ENCODE data around the gene C4orf50. TPM values are rescaled to one million over a fixed set of nuclear protein-coding genes. Genes with fewer than 3 reads are reported as not detected.
A peak's percentile ranks its signal among the peaks of the same experiment; 100 is the strongest.

Gene C4orf50
- total and polyA plus RNA-seq, 8 donors, result under 0.01 to 0.23 (median 0.07) TPM

- no peaks in the 10 kb centered on the region for H3K4me1 ChIP-seq
Measured at GRCh38 chr4:5897674-5898073, 120.6 kb downstream of the C4orf50 start.

GRCh38 chr4:5895287-5895686 lies 122.9 kb downstream of the C4orf50 start:
- Histone ChIP-seq H3K27ac (no peak overlapping the region), H3K27me3 (peaks cover under 1 to 20% (median 4%) of the 10 kb centered on the region in 4 donors), H3K36me3 (no peaks in the 10 kb centered on the region), H3K4me3 (no peak overlapping the region), H3K9me3 (no peaks in the 10 kb centered on the region), H3K4me1 (no peaks in the 10 kb centered on the region)
- 42 to 66% methylated on average over 4 of the region's 4 CpGs for WGBS, 2 donors
- FAIRE-seq (no peak), DNase-seq (no peak), ATAC-seq (no peak)
- no peak for TF ChIP-seq CTCF (IDR thresholded peaks at IDR 0.05)
- intact Hi-C loops (cut with DNase I), result no loop called here

More at GRCh38 chr4:5897674-5898073, 120.6 kb downstream of the C4orf50 start:
- intact Hi-C loops (cut with DNase I), result no loop called here
- 70 to 72% methylated on average over 13 of the region's 13 CpGs for WGBS, 2 donors
- FAIRE-seq, result no peak
- no peak for TF ChIP-seq CTCF (IDR thresholded peaks at IDR 0.05)
- Histone ChIP-seq H3K4me3 (no peak overlapping the region), H3K9me3 (no peaks in the 10 kb centered on the region), H3K27ac (no peak overlapping the region), H3K36me3 (no peaks in the 10 kb centered on the region), H3K27me3 (peaks cover 0 to 8% (median 1%) of the 10 kb centered on the region in 4 donors)
- ATAC-seq, result no peak
- DNase-seq, result no peak

GRCh38 chr4:5894266-5894665 lies 124.0 kb downstream of the C4orf50 start:
- FAIRE-seq, result no peak
- Histone ChIP-seq H3K27me3 (peaks cover 2 to 29% (median 5%) of the 10 kb centered on the region in 4 donors), H3K9me3 (no peaks in the 10 kb centered on the region), H3K4me1 (no peaks in the 10 kb centered on the region), H3K27ac (no peak overlapping the region), H3K4me3 (no peak overlapping the region), H3K36me3 (no peaks in the 10 kb centered on the region)
- 27 to 36% methylated on average over 7 of the region's 7 CpGs for WGBS, 2 donors
- no peak for TF ChIP-seq CTCF (IDR thresholded peaks at IDR 0.05)
- intact Hi-C loops (cut with DNase I), result no loop called here
- ATAC-seq, result no peak
- DNase-seq, result no peak

GRCh38 chr4:5893591-5893990 lies 124.6 kb downstream of the C4orf50 start:
- no peak overlapping the region for H3K27ac ChIP-seq
- TF ChIP-seq CTCF (IDR thresholded peaks at IDR 0.05), result no peak
- FAIRE-seq (no peak), ATAC-seq (no peak), DNase-seq (no peak)
- H3K9me3 ChIP-seq, result no peaks in the 10 kb centered on the region
- no peaks in the 10 kb centered on the region for H3K4me1 ChIP-seq
- H3K36me3 ChIP-seq, result no peaks in the 10 kb centered on the region
- WGBS, 2 donors, result 62 to 66% methylated on average over 8 of the region's 8 CpGs
- intact Hi-C loops (cut with DNase I), result no loop called here
- H3K27me3 ChIP-seq, result peaks cover 2 to 36% (median 5%) of the 10 kb centered on the region in 4 donors
- H3K4me3 ChIP-seq, result no peak overlapping the region

GRCh38 chr4:5893004-5893580 lies 125.1 kb downstream of the C4orf50 start, which contains the start of gene CRMP1:
TSS of gene CRMP1 (minus strand) at chr4:5893086. CDS start at chr4:5892969, 117 bp downstream.
- 4 to 5% methylated on average over 39 to 67 of the region's 67 CpGs for WGBS, 2 donors
- Histone ChIP-seq H3K9me3 (no peaks in the 10 kb centered on the region), H3K27me3 (peaks cover 2 to 39% (median 5%) of the 10 kb centered on the region in 4 donors), H3K36me3 (no peaks in the 10 kb centered on the region), H3K27ac (no peak within 1 kb of the TSS), H3K4me3 (no peak within 1 kb of the TSS), H3K4me1 (peaks cover 0 to under 1% (median 0%) of the 10 kb centered on the region in 3 donors)
- no peak for TF ChIP-seq CTCF (IDR thresholded peaks at IDR 0.05)
- intact Hi-C loops (cut with DNase I), result no loop called here
- DNase-seq, result no peak
- peak in 3 of 4 donors; percentile 68 to 80 (median 74) for ATAC-seq
- FAIRE-seq, result no peak
